ENCODE results near the gene CIITA. TPM values are rescaled to one million over a fixed set of nuclear protein-coding genes. Genes with fewer than 3 reads are reported as not detected.
A peak's percentile ranks its signal among the peaks of the same experiment; 100 is the strongest.

The CIITA gene
- total RNA-seq, 1 experiment from 2014 or later, result not detected

- Mint-ChIP-seq H3K4me3 (no peak overlapping the region), H3K9me3 (no peaks in the 10 kb centered on the region), H3K4me1 (peaks cover 1 to 3% of the 10 kb centered on the region in 2 experiments), H3K27me3 (ENCODE audit: low read depth) (no peaks in the 10 kb centered on the region), H3K36me3 (ENCODE audit: insufficient read depth in 1 of 3, low read depth in 3 of 3) (peaks cover 0 to 18% (median 5%) of the 10 kb centered on the region in 3 experiments; a peak in 5 of 7 replicates), H3K27ac (0 out of 7 replicates have a peak overlapping the region, but pooled peaks of 1 of the 3 experiments have one; percentile 57)
- Histone ChIP-seq H2BK20ac (ENCODE audit: low read depth, low read length, poor library complexity, severe bottlenecking) (no peak overlapping the region), H4K5ac (ENCODE audit: insufficient read length, low read depth, low read length) (no peak overlapping the region), H3K4me1 (ENCODE audit: insufficient read depth, low read length) (no peaks in the 10 kb centered on the region), H3K56ac (ENCODE audit: insufficient read length, low read depth, low read length) (no peak overlapping the region), H3K14ac (ENCODE audit: insufficient read depth, low read length) (no peak overlapping the region), H3K79me2 (ENCODE audit: insufficient read depth, low read length) (no peaks in the 10 kb centered on the region), H4K91ac (ENCODE audit: insufficient read length, low read depth, low read length) (no peak overlapping the region), H2AK5ac (ENCODE audit: insufficient read length, low read length) (no peak overlapping the region), H3K27ac (ENCODE audit: insufficient read length, low read depth, low read length) (no peak overlapping the region), H2BK15ac (ENCODE audit: low read depth, low read length) (no peak overlapping the region), H3K27me3 (ENCODE audit: insufficient read depth, low read length) (no peaks in the 10 kb centered on the region), H4K8ac (replicated peaks; ENCODE audit: insufficient read length, low read depth, low read length) (no peak overlapping the region), H2BK5ac (ENCODE audit: insufficient read length, low read length) (no peak overlapping the region), H3K9ac (ENCODE audit: extremely low read depth, insufficient read length, low read length) (no peak overlapping the region), H3K4me2 (ENCODE audit: insufficient read depth, insufficient read length, low read length) (no peak overlapping the region), H4K20me1 (ENCODE audit: control insufficient read depth, insufficient read depth, insufficient read length) (no peaks in the 10 kb centered on the region), H3K23me2 (ENCODE audit: insufficient read length, low read depth, low read length, poor library complexity, severe bottlenecking) (no peaks in the 10 kb centered on the region), H3K23ac (ENCODE audit: insufficient read length, low read depth, low read length) (no peak overlapping the region), H3K9me3 (ENCODE audit: control insufficient read depth, low read depth, low read length) (no peaks in the 10 kb centered on the region), H2AFZ (ENCODE audit: low read length) (no peak overlapping the region), H3K18ac (ENCODE audit: insufficient read length, low read depth, low read length) (no peak overlapping the region), H3T11ph (ENCODE audit: low read length) (no peak overlapping the region), H2BK120ac (ENCODE audit: low read depth, low read length, poor library complexity, severe bottlenecking) (no peak overlapping the region), H3K79me1 (ENCODE audit: insufficient read depth, low read depth, low read length, poor library complexity, severe bottlenecking) (peaks cover 3% of the 10 kb centered on the region), H2BK12ac (ENCODE audit: insufficient read length, low read depth, low read length) (no peak overlapping the region), H3K4ac (ENCODE audit: low read depth, low read length) (no peak overlapping the region)
- DNase-seq, result no peak
- WGBS (ENCODE audit: extremely low coverage, insufficient read length, low lambda C conversion rate), result no CpG with 5 or more reads among the region's 5 CpGs
- TF ChIP-seq, protein P1, sequence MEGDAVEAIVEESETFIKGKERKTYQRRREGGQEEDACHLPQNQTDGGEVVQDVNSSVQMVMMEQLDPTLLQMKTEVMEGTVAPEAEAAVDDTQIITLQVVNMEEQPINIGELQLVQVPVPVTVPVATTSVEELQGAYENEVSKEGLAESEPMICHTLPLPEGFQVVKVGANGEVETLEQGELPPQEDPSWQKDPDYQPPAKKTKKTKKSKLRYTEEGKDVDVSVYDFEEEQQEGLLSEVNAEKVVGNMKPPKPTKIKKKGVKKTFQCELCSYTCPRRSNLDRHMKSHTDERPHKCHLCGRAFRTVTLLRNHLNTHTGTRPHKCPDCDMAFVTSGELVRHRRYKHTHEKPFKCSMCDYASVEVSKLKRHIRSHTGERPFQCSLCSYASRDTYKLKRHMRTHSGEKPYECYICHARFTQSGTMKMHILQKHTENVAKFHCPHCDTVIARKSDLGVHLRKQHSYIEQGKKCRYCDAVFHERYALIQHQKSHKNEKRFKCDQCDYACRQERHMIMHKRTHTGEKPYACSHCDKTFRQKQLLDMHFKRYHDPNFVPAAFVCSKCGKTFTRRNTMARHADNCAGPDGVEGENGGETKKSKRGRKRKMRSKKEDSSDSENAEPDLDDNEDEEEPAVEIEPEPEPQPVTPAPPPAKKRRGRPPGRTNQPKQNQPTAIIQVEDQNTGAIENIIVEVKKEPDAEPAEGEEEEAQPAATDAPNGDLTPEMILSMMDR (conservative IDR thresholded peaks at IDR 0.05), result no peak
These were observed 82.2 kb downstream of the CIITA start for GRCh38 chr16:10959161-10959560.
